ENCODE data around the gene DCLK1.

- TF ChIP-seq CTCF (conservative IDR thresholded peaks at IDR 0.05 in 1 of 2, IDR thresholded peaks at IDR 0.05 in 1 of 2; ENCODE audit: low read depth in 1 of 2, low read length in 2 of 2) (no peak), EZH2 (IDR thresholded peaks at IDR 0.05; ENCODE audit: low read length, missing control alignments) (no peak)
Observed at GRCh38 chr13:35765941-35766340, 365.2 kb downstream of the DCLK1 start.
